NOMO-1 treated with DMSO at 0.1 percent for 48 hours (cell line): ENCODE measurements around the gene C9orf43.
"Not testable (repeated sequence)": the region's sequence is repeated elsewhere in the genome, so short reads cannot be mapped to it uniquely, and the experiment has no call there.

ENCODE experiments used
- DNase-seq: peaks from one replicate; lab custom pipeline; 2025; ENCODE audit not compliant: unreplicated experiment; lab: John Stamatoyannopoulos, UW

The C9orf43 gene

GRCh38 chr9:113410207-113410864, at the start of gene C9orf43, which contains the start of gene POLE3:
Gene C9orf43 (plus strand): TSS chr9:113410747. CDS start chr9:113413494, 2,747 bp downstream.
Gene POLE3 (minus strand): TSS chr9:113410675. CDS start chr9:113410293, 382 bp downstream.
- DNase-seq: peak; percentile 97

- no peak for DNase-seq
Measured at GRCh38 chr9:113361304-113362018, 49.1 kb upstream of the C9orf43 start.

GRCh38 chr9:113363336-113363735, 47.2 kb upstream of the C9orf43 start:
- no peak for DNase-seq

GRCh38 chr9:113364951-113365350, 45.6 kb upstream of the C9orf43 start:
- no peak for DNase-seq

- DNase-seq: peak; percentile 40
Measured at GRCh38 chr9:113365652-113366051, 44.9 kb upstream of the C9orf43 start.

- DNase-seq: no peak
Measured at GRCh38 chr9:113368348-113368981, 42.1 kb upstream of the C9orf43 start.

GRCh38 chr9:113368982-113369854, 41.3 kb upstream of the C9orf43 start:
- DNase-seq: no peak

- DNase-seq: no peak
Measured at GRCh38 chr9:113369855-113370140, 40.7 kb upstream of the C9orf43 start.

GRCh38 chr9:113370806-113371325, 39.7 kb upstream of the C9orf43 start:
- no peak for DNase-seq

GRCh38 chr9:113372059-113372458, 38.5 kb upstream of the C9orf43 start:
- no peak for DNase-seq

- no peak for DNase-seq
Measured at GRCh38 chr9:113373256-113373655, 37.3 kb upstream of the C9orf43 start.

- no peak for DNase-seq
Measured at GRCh38 chr9:113373676-113374392, 36.7 kb upstream of the C9orf43 start.

- DNase-seq: no peak
Measured at GRCh38 chr9:113375057-113376023, 35.2 kb upstream of the C9orf43 start.

- DNase-seq: peak; percentile 56
Measured at GRCh38 chr9:113376634-113377567, 33.6 kb upstream of the C9orf43 start, which contains the start of gene HDHD3. Gene HDHD3 (minus strand): TSS chr9:113376986. CDS start chr9:113374354, 2,632 bp downstream.

- not testable (repeated sequence) for DNase-seq
Measured at GRCh38 chr9:113379094-113379828, 31.3 kb upstream of the C9orf43 start.

- not testable (repeated sequence) for DNase-seq
Measured at GRCh38 chr9:113379829-113380210, 30.7 kb upstream of the C9orf43 start.

- no peak for DNase-seq
Measured at GRCh38 chr9:113380869-113381378, 29.6 kb upstream of the C9orf43 start.
